ENCODE data around the gene MAP2K7. TPM values are rescaled to one million over a fixed set of nuclear protein-coding genes. Genes with fewer than 3 reads are reported as not detected.
"Not testable (repeated sequence)": the region's sequence is repeated elsewhere in the genome, so short reads cannot be mapped to it uniquely, and the experiment has no call there.

The MAP2K7 gene
- total RNA-seq, 1 donor from 2014 or later: 28.6 TPM

- intact Hi-C loops (cut with DNase I): no loop called here
Observed at GRCh38 chr19:7879111-7879807, 24.4 kb upstream of the MAP2K7 start.

GRCh38 chr19:7879836-7880235, 23.8 kb upstream of the MAP2K7 start:
- intact Hi-C loops (cut with DNase I): no loop called here
- no peak for DNase-seq (ENCODE audit: low spot score)

More at GRCh38 chr19:7879111-7879807, 24.4 kb upstream of the MAP2K7 start:
- DNase-seq (ENCODE audit: low spot score): no peak

- no peak for DNase-seq (ENCODE audit: low spot score)
- intact Hi-C loops (cut with DNase I): no loop called here
Observed at GRCh38 chr19:7881910-7882309, 21.8 kb upstream of the MAP2K7 start.

- no peak for DNase-seq (ENCODE audit: low spot score)
- intact Hi-C loops (cut with DNase I): no loop called here
Observed at GRCh38 chr19:7883105-7883504, 20.6 kb upstream of the MAP2K7 start.

DNA sequence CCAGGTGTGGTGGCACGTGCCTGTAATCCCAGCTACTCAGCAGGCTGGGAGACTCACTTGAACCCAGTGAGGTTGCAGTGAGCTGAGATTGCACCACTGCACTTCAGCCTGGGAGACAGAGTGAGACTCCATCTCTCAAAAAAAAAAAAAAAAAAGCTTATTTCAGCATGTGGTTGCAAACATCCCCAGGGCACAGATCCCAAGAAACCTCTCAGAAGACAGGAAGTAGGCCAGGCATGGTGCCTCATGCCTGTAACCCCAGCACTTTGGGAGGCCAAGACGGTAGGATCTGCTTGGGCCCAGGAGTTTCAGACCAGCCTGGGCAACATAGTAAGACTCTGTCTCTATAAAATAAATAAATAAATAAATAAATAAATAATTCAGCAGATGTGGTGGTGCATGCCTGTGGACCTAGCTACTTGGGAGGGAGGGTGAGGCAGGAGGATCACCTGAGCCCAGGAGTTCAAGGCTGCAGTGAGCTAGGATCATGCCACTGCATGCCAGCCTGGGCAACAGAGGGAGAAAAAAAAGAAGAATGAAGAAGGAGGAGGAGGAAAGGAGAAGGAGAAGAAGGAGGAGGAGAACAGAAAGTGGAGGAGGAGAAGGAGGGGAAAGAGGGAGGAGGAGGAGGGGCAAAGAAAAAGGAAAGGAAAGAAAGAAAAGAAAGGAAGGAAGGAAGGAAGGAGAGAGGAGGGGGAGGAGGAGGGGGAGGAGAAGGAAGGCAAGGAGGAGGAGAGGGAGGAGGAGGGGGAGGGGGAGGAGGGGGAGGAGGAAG, 19.7 kb upstream of the MAP2K7 start:
- no peak for DNase-seq (ENCODE audit: low spot score)
- intact Hi-C loops (cut with DNase I): no loop called here

GRCh38 chr19:7885818-7886217, 17.9 kb upstream of the MAP2K7 start:
- intact Hi-C loops (cut with DNase I): no loop called here
- DNase-seq (ENCODE audit: low spot score): no peak

DNA sequence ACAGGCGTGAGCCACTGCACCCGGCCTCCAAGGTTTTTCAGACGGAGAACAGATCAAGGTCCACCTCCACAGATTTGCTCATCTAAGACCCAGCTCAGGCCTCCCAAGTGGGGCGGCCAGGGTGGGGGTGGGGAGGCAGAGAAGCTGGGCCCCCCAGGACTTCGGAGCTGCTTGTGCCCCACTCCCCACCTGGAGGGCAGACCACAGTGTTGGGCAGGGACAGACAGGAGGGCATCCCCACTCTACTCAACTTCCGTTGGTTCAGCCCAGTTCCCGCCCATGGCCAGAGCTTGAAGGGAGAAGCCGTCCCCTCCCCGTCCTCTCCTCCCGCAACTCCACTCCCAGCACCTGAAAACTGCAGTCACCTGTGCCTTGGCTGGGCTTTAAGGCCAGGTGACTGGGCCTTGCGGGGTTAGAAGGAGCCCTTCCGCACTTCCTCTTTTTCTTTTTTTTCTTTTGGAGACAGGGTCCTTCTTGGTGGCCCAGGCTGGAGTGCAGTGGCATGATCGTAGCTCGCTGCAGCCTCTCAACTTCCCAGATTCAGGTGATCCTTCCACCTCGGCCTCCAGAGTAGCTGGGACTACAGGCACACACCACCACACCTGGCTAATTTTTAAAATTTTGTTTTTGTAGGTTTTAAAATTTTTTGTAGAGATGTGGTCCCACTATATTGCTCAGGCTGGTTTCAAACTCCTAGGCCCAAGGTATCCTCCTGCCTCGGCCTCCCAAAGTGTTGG, 16.1 kb upstream of the MAP2K7 start:
- no peak for DNase-seq (ENCODE audit: low spot score)
- intact Hi-C loops (cut with DNase I): no loop called here

- no peak for DNase-seq (ENCODE audit: low spot score)
- intact Hi-C loops (cut with DNase I): no loop called here
Observed at GRCh38 chr19:7888145-7888825, 15.4 kb upstream of the MAP2K7 start, which contains the start of gene LRRC8E. TSS of gene LRRC8E (plus strand) at chr19:7888510. CDS start at chr19:7895604, 7,094 bp downstream.

- no peak for DNase-seq (ENCODE audit: low spot score)
- intact Hi-C loops (cut with DNase I): no loop called here
Observed at GRCh38 chr19:7888826-7889217, 14.9 kb upstream of the MAP2K7 start.

- DNase-seq (ENCODE audit: low spot score); intact Hi-C loops (cut with DNase I): not testable (repeated sequence)
Observed at GRCh38 chr19:7893362-7894101, 10.1 kb upstream of the MAP2K7 start.

- no peak for DNase-seq (ENCODE audit: low spot score)
- intact Hi-C loops (cut with DNase I): no loop called here
Observed at GRCh38 chr19:7894612-7895309, 8.9 kb upstream of the MAP2K7 start.

DNA sequence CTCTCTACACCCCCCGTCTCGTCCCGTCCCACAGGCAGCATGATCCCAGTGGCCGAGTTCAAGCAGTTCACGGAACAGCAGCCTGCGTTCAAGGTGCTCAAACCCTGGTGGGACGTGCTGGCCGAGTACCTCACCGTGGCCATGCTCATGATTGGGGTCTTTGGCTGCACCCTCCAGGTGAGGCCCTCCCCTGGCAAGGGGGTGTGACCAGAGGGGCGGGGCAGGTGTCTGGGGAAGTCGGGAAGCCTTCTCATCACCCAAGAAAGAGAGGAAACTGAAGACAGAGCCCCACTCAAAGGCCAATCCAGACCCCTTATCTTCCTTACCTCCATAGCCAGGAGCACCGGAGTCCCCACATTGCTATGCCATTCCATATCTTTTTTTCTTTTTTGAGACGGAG, 8.1 kb upstream of the MAP2K7 start:
- intact Hi-C loops (cut with DNase I): no loop called here
- DNase-seq (ENCODE audit: low spot score): no peak

- intact Hi-C loops (cut with DNase I): no loop called here
- DNase-seq (ENCODE audit: low spot score): no peak
Observed at GRCh38 chr19:7897292-7897691, 6.4 kb upstream of the MAP2K7 start.

- DNase-seq (ENCODE audit: low spot score): no peak
- intact Hi-C loops (cut with DNase I): no loop called here
Observed at GRCh38 chr19:7898967-7899366, 4.7 kb upstream of the MAP2K7 start.

DNA sequence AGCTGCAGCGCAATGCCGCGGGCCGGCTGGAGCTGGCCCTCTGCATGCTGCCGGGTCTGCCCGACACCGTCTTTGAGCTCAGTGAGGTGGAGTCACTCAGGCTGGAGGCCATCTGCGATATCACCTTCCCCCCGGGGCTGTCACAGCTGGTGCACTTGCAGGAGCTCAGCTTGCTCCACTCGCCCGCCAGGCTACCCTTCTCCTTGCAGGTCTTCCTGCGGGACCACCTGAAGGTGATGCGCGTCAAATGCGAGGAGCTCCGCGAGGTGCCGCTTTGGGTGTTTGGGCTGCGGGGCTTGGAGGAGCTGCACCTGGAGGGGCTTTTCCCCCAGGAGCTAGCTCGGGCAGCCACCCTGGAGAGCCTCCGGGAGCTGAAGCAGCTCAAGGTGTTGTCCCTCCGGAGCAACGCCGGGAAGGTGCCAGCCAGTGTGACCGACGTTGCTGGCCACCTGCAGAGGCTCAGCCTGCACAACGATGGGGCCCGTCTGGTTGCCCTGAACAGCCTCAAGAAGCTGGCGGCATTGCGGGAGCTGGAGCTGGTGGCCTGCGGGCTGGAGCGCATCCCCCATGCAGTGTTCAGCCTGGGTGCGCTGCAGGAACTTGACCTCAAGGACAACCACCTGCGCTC, 3.8 kb upstream of the MAP2K7 start:
- intact Hi-C loops (cut with DNase I): loop anchor here (5.0 kb wide), 1 partner anchor 68 kb away; the partner anchor contains the start of gene EVI5L

DNA sequence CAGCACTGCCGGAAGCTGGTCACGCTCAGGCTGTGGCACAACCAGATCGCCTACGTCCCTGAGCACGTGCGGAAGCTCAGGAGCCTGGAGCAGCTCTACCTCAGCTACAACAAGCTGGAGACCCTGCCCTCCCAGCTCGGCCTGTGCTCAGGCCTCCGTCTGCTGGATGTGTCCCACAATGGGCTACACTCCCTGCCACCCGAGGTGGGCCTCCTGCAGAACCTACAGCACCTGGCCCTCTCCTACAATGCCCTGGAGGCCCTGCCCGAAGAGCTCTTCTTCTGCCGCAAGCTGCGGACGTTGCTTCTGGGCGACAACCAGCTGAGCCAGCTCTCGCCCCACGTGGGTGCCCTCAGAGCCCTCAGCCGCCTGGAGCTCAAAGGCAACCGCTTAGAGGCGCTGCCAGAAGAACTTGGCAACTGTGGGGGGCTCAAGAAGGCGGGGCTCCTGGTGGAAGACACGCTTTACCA, 3.2 kb upstream of the MAP2K7 start:
- intact Hi-C loops (cut with DNase I): loop anchor here (5.0 kb wide), 1 partner anchor 68 kb away; the partner anchor contains the start of gene EVI5L

More for the DNA sequence above, 3.8 kb upstream of the MAP2K7 start:
- DNase-seq (ENCODE audit: low spot score): no peak

GRCh38 chr19:7900931-7901330, 2.7 kb upstream of the MAP2K7 start:
- no peak for DNase-seq (ENCODE audit: low spot score)
- intact Hi-C loops (cut with DNase I): loop anchor here (5.0 kb wide), 1 partner anchor 69 kb away; the partner anchor contains the start of gene EVI5L

More for the DNA sequence above, 3.2 kb upstream of the MAP2K7 start:
- DNase-seq (ENCODE audit: low spot score): no peak

GRCh38 chr19:7901337-7901736, 2.3 kb upstream of the MAP2K7 start:
- DNase-seq (ENCODE audit: low spot score): no peak
- intact Hi-C loops (cut with DNase I): loop anchor here (5.0 kb wide), 1 partner anchor 69 kb away; the partner anchor contains the start of gene EVI5L

Data from cardiac septum (tissue), 1 donor.